Activated CD4-positive, alpha-beta memory T cell treated with anti-CD3 and anti-CD28 coated beads, Interleukin-2, amount 10 ng/mL, durations not matched to agents 7 days and 5 days (primary cell): ENCODE results near the gene RBPJL. TPM values are rescaled to one million over a fixed set of nuclear protein-coding genes. Genes with fewer than 3 reads are reported as not detected.

Source experiments
- CTCF ChIA-PET: fragments of 350-600 bp; sonication (Branson Sonifier 250); formaldehyde crosslinking; loops from one replicate; lab custom pipeline; 2021; ENCODE audit warnings: antibody characterized with exemption, inconsistent platforms; lab: Charles Lee
- POLR2A ChIA-PET: fragments of 350-600 bp; sonication (Branson Sonifier 250); formaldehyde crosslinking; loops from one replicate; lab custom pipeline; 2021; ENCODE audit warnings: antibody characterized with exemption; lab: Charles Lee
- DNase-seq: peaks from one replicate; pipeline ENCODE4 v3.0.0-alpha.2; 2020
- H3K27ac Mint-ChIP-seq: one replicate; pipeline ENCODE4 v1.8.0; 2021; ENCODE audit warnings: mild to moderate bottlenecking, mixed read lengths
- H3K27me3 Mint-ChIP-seq: one replicate; pipeline ENCODE4 v1.8.0; 2021; ENCODE audit warnings: mixed read lengths
- H3K36me3 Mint-ChIP-seq: one replicate; pipeline ENCODE4 v1.8.0; 2021; ENCODE audit warnings: low read depth, mixed read lengths
- H3K4me1 Mint-ChIP-seq: one replicate; pipeline ENCODE4 v1.8.0; 2021; ENCODE audit warnings: mixed read lengths
- H3K4me3 Mint-ChIP-seq: one replicate; pipeline ENCODE4 v1.8.0; 2021; ENCODE audit warnings: mild to moderate bottlenecking, mixed read lengths
- H3K9me3 Mint-ChIP-seq: one replicate; pipeline ENCODE4 v1.8.0; 2021; ENCODE audit warnings: mixed read lengths
- total RNA-seq, 2 experiments: library from RNA; stranded (reverse); gene quantifications; one replicate each; pipeline ENCODE4 v1.2.3, GENCODE V29; 2021

Gene RBPJL
- total RNA-seq, 2 experiments from 2014 or later, result not detected

DNA sequence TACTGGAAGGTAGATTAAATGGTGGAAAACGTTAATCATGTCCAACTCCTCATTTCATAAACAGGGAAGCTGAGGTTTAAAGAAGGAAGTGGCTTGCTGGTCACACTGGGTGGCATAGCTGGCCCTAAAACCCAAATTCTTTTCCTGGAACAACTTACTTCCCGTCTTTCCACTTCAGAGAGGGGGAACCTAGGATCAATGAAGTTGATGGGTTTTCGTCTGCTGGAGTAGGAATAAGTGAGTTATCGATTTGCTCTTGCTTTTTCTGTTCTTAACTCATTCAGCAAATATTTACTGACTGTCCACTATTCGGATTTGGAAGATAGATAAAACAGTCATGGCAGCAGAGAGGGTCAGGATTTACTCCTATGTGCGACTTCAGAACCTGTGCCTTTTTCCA is 55.2 kb downstream of the RBPJL start:
- H3K4me3 Mint-ChIP-seq, result no peak overlapping the region
- DNase-seq, result no peak
- H3K27ac Mint-ChIP-seq, result no peak overlapping the region
- peaks cover 64% of the 10 kb centered on the region for H3K4me1 Mint-ChIP-seq
- POLR2A ChIA-PET, result interaction anchor here (1.1 to 7.3 kb wide), 6 partner anchors 11 to 573 kb away, joined by 3 to 63 read pairs (median 14); partner anchors contain the start of genes PCIF1, PIGT and SDC4
- peaks cover 19% of the 10 kb centered on the region for H3K36me3 Mint-ChIP-seq
- no peaks in the 10 kb centered on the region for H3K27me3 Mint-ChIP-seq
- H3K9me3 Mint-ChIP-seq, result no peaks in the 10 kb centered on the region
- CTCF ChIA-PET, result interaction anchor here (1.1 to 8.2 kb wide), 13 partner anchors 9 to 91 kb away, joined by 3 to 156 read pairs (median 11); no protein-coding TSS in a partner anchor

- ChIA-PET CTCF (interaction anchor here (0.6 to 8.2 kb wide), 36 partner anchors 9 to 985 kb away, joined by 3 to 156 read pairs (median 5); partner anchors contain the start of genes DBNDD2 and PIGT), POLR2A (interaction anchor here (0.6 to 7.3 kb wide), 19 partner anchors 9 to 643 kb away, joined by 3 to 63 read pairs (median 4); partner anchors contain the start of genes DNTTIP1, PCIF1, PIGT and SDC4)
Observed at GRCh38 chr20:45362804-45363610, 56.4 kb downstream of the RBPJL start, which contains the start of gene SYS1. SYS1 (plus strand) TSS chr20:45363156; CDS start chr20:45363532, 376 bp downstream.

GRCh38 chr20:45363611-45364492 is 57.2 kb downstream of the RBPJL start:
- no peaks in the 10 kb centered on the region for H3K9me3 Mint-ChIP-seq
- H3K36me3 Mint-ChIP-seq, result peaks cover 35% of the 10 kb centered on the region
- peaks cover 65% of the 10 kb centered on the region for H3K4me1 Mint-ChIP-seq
- POLR2A ChIA-PET, result interaction anchor here (0.8 to 7.3 kb wide), 12 partner anchors 10 to 571 kb away, joined by 3 to 63 read pairs (median 7); partner anchors contain the start of genes PCIF1, PIGT and SDC4
- CTCF ChIA-PET, result interaction anchor here (0.6 to 8.2 kb wide), 29 partner anchors 10 to 578 kb away, joined by 3 to 156 read pairs (median 8); partner anchors contain the start of genes DBNDD2 and PIGT
- no peaks in the 10 kb centered on the region for H3K27me3 Mint-ChIP-seq
- H3K4me3 Mint-ChIP-seq, result peak overlapping the region; percentile 92
- DNase-seq, result no peak
- peak overlapping the region; percentile 91 for H3K27ac Mint-ChIP-seq

More at GRCh38 chr20:45362804-45363610, 56.4 kb downstream of the RBPJL start, which contains the start of gene SYS1:
- Mint-ChIP-seq H3K9me3 (no peaks in the 10 kb centered on the region), H3K27ac (peak within 1 kb of the TSS; percentile 91), H3K36me3 (peaks cover 29% of the 10 kb centered on the region), H3K27me3 (no peaks in the 10 kb centered on the region), H3K4me1 (peaks cover 65% of the 10 kb centered on the region), H3K4me3 (peak within 1 kb of the TSS; percentile 92)
- DNase-seq, result peak; percentile 98

DNA sequence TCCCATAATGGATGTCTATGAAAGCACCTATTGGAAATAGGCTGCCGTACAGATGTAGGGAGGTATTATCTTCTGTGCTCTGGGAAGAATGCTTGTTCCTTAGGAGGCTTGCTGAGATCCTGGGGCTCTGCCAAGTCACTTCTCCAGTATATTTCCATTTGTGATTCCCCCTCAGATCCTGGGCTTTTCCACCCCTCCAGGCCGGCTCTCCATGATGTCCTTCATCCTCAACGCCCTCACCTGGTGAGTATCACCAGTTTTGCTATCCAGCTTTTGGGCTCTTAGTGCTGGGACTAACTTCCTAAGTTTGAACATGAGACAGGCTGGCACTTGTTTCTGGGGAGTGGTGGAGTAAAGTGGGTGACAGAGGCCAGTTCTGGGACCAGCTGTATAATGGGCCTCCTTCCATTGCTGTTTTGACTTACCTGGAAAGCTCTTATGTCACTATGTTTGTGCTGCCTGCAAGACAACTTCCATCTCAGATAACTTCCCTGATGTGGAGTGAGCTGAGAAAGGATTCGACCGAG is 58.9 kb downstream of the RBPJL start:
- no peak overlapping the region for H3K4me3 Mint-ChIP-seq
- peaks cover 64% of the 10 kb centered on the region for H3K4me1 Mint-ChIP-seq
- H3K27ac Mint-ChIP-seq, result no peak overlapping the region
- H3K27me3 Mint-ChIP-seq, result no peaks in the 10 kb centered on the region
- no peaks in the 10 kb centered on the region for H3K9me3 Mint-ChIP-seq
- ChIA-PET POLR2A (interaction anchor here (1.0 to 7.3 kb wide), 4 partner anchors 8 to 71 kb away, joined by 3 to 63 read pairs (median 4); no protein-coding TSS in a partner anchor), CTCF (interaction anchor here (1.1 to 8.2 kb wide), 6 partner anchors 8 to 84 kb away, joined by 3 to 156 read pairs (median 20); no protein-coding TSS in a partner anchor)
- peak; percentile 4 for DNase-seq
- peaks cover 37% of the 10 kb centered on the region for H3K36me3 Mint-ChIP-seq

DNA sequence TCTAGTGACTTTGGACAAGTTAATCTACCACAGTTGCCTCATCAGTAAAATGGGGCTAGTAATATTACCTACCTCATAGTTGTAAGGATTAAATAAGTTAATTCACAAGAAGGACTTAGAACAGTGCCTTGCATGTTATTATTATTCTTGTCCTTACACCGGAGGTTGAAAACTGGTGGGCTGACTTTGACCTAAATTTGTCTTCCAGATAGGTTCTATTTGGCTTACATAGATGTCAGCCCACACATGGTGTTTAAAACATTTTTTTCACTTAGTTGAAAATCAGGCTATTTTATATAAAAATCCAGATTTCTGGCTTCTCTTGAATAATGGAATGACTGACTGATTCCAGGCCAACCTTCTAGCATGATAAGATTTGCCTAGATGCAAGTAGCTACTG is 59.6 kb downstream of the RBPJL start:
- Mint-ChIP-seq H3K27me3 (no peaks in the 10 kb centered on the region), H3K27ac (no peak overlapping the region), H3K4me3 (no peak overlapping the region), H3K4me1 (peaks cover 62% of the 10 kb centered on the region), H3K36me3 (peaks cover 37% of the 10 kb centered on the region), H3K9me3 (no peaks in the 10 kb centered on the region)
- DNase-seq, result no peak
- ChIA-PET POLR2A (interaction anchor here (1.0 to 7.3 kb wide), 4 partner anchors 7 to 71 kb away, joined by 3 to 63 read pairs (median 4); partner anchors contain the start of gene PIGT), CTCF (interaction anchor here (0.9 to 8.2 kb wide), 5 partner anchors 10 to 110 kb away, joined by 3 to 156 read pairs (median 3); no protein-coding TSS in a partner anchor)

- Mint-ChIP-seq H3K27ac (no peak overlapping the region), H3K9me3 (no peaks in the 10 kb centered on the region)
Observed at GRCh38 chr20:45366631-45367030, 60.0 kb downstream of the RBPJL start.

GRCh38 chr20:45367126-45367525 is 60.5 kb downstream of the RBPJL start:
- Mint-ChIP-seq H3K4me3 (no peak overlapping the region), H3K4me1 (peaks cover 58% of the 10 kb centered on the region), H3K36me3 (peaks cover 37% of the 10 kb centered on the region), H3K27ac (no peak overlapping the region), H3K9me3 (no peaks in the 10 kb centered on the region), H3K27me3 (no peaks in the 10 kb centered on the region)
- ChIA-PET POLR2A (interaction anchor here (0.7 to 1.9 kb wide), 5 partner anchors 40 to 1616 kb away, joined by 3 to 5 read pairs (median 3); partner anchors contain the start of gene PIGT), CTCF (interaction anchor here (0.9 to 3.3 kb wide), 4 partner anchors 69 to 109 kb away, joined by 3 to 36 read pairs (median 6); no protein-coding TSS in a partner anchor)
- no peak for DNase-seq

More at GRCh38 chr20:45366631-45367030, 60.0 kb downstream of the RBPJL start:
- DNase-seq, result peak; percentile 10
- Mint-ChIP-seq H3K4me3 (no peak overlapping the region), H3K27me3 (no peaks in the 10 kb centered on the region), H3K4me1 (peaks cover 62% of the 10 kb centered on the region), H3K36me3 (peaks cover 37% of the 10 kb centered on the region)
- POLR2A ChIA-PET, result interaction anchor here (1.2 to 1.9 kb wide), 2 partner anchors 40 to 49 kb away, joined by 3 to 5 read pairs; partner anchors contain the start of gene PIGT
- CTCF ChIA-PET, result interaction anchor here (0.9 to 8.2 kb wide), 4 partner anchors 44 to 110 kb away, joined by 3 to 156 read pairs (median 4); no protein-coding TSS in a partner anchor

Other genes with a start within 250 kb of the RBPJL start
- gene KCNS1, start 205.7 kb upstream of the RBPJL start, total RNA-seq, result under 1 TPM; 0.13 TPM
- gene WFDC5, start 191.7 kb upstream of the RBPJL start, total RNA-seq, result under 1 TPM; 0.63 to 0.73 TPM
- not detected for gene WFDC12, start 182.4 kb upstream of the RBPJL start, total RNA-seq
- gene PI3, start 131.9 kb upstream of the RBPJL start, total RNA-seq, result not detected
- not detected for gene SEMG1, start 99.8 kb upstream of the RBPJL start, total RNA-seq
- gene SEMG2, start 85.5 kb upstream of the RBPJL start, total RNA-seq, result not detected
- gene SLPI, start 52.3 kb upstream of the RBPJL start, total RNA-seq, result under 1 TPM; 0.40 to 0.45 TPM
- 1 to 10 TPM in 1 of 2 experiments, under 1 TPM in 1; 0.83 to 1.5 TPM for gene MATN4, start 1.5 kb downstream of the RBPJL start, total RNA-seq
- gene SDC4, start 41.6 kb downstream of the RBPJL start, total RNA-seq, result 10 to 100 TPM; 28.1 to 28.3 TPM
- gene SYS1, start 56.3 kb downstream of the RBPJL start, total RNA-seq, result 10 to 100 TPM; 22.1 to 24.2 TPM
- gene TP53TG5, start 71.5 kb downstream of the RBPJL start, total RNA-seq, result not detected
- 10 to 100 TPM; 11.4 to 13.1 TPM for gene DBNDD2, start 101.4 kb downstream of the RBPJL start, total RNA-seq
- 10 to 100 TPM; 52.4 to 53.0 TPM for gene PIGT, start 109.3 kb downstream of the RBPJL start, total RNA-seq
- not detected for gene WFDC2, start 162.9 kb downstream of the RBPJL start, total RNA-seq
- gene SPINT3, start 208.8 kb downstream of the RBPJL start, total RNA-seq, result not detected
- not detected for gene WFDC6, start 232.6 kb downstream of the RBPJL start, total RNA-seq
- gene EPPIN, start 240.6 kb downstream of the RBPJL start, total RNA-seq, result not detected